Measurements from ENCODE around the gene LTN1. TPM values are rescaled to one million over a fixed set of nuclear protein-coding genes. Genes with fewer than 3 reads are reported as not detected.
"Not testable (repeated sequence)": the region's sequence is repeated elsewhere in the genome, so short reads cannot be mapped to it uniquely, and the experiment has no call there.

Gene LTN1
- total RNA-seq, 1 donor from 2014 or later: 27.0 TPM

DNA sequence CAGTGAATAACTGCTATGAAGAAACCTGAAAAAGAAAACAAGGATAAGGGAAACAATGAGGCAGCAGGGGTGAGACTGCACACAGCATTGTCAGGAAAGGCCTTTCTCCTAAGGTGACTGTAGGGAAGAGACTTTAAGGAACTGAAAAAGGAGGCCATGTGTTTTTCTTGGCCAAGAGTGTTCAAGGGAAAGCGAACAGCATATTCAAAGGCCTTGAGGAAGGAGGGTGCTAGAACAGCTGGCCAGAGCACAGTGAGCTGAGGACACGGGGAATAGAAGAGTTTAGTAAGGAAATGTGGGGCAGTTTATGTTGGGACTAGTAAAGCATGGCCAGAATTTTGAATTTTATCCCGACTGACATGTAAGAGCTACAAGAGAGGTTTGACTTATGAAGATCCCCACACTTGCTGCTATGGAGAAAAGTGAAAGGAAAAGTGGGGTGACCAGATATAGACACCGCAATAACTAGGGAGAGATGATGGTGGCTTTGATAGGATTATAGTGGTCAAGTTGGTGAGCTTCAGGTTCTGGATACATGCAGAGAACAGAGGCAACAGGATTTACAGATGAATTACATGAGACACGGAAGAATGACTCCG, 25.1 kb upstream of the LTN1 start:
- DNase-seq (ENCODE audit: low spot score, unreplicated experiment): no peak
- peaks cover 2% of the 10 kb centered on the region for H3K36me3 Mint-ChIP-seq (ENCODE audit: insufficient read depth)
- no peak overlapping the region for H3K27ac Mint-ChIP-seq
- no peak for TF ChIP-seq CTCF (IDR thresholded peaks at IDR 0.05; ENCODE audit: unreplicated experiment)
- H3K4me1 Mint-ChIP-seq (ENCODE audit: low read depth): peaks cover 7% of the 10 kb centered on the region
- no peaks in the 10 kb centered on the region for H3K9me3 Mint-ChIP-seq (ENCODE audit: low read depth)
- H3K27me3 Mint-ChIP-seq: no peaks in the 10 kb centered on the region
- H3K4me3 Mint-ChIP-seq (ENCODE audit: low read depth): peak overlapping the region; percentile 85

GRCh38 chr21:29011236-29011635, 18.6 kb upstream of the LTN1 start:
- not testable (repeated sequence) for H3K9me3 Mint-ChIP-seq (ENCODE audit: low read depth); H3K4me3 Mint-ChIP-seq (ENCODE audit: low read depth); H3K36me3 Mint-ChIP-seq (ENCODE audit: insufficient read depth)

DNA sequence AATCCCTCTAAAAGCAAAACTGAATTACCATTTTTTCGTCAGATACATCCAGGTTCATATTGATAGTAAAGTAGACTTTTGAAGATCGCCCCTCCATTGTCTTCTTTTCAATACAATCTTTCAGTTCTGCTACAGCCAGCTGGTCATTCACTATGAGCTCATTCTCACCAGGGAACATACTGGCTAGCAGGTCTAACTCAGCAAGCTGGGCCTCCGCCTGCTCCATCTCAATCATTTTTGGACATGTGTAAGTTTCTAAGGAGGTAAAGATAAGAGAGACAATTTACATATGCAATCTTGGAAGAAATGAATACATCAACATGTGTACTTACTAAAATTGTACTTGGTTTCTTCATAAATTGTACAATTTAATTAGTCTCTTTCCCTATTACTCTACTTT, 15.7 kb upstream of the LTN1 start:
- no peak for TF ChIP-seq CTCF (IDR thresholded peaks at IDR 0.05; ENCODE audit: unreplicated experiment)
- Mint-ChIP-seq H3K4me1 (ENCODE audit: low read depth) (no peaks in the 10 kb centered on the region), H3K4me3 (ENCODE audit: low read depth) (no peak overlapping the region), H3K27me3 (no peaks in the 10 kb centered on the region), H3K9me3 (ENCODE audit: low read depth) (no peaks in the 10 kb centered on the region), H3K27ac (no peak overlapping the region), H3K36me3 (ENCODE audit: insufficient read depth) (peaks cover 3% of the 10 kb centered on the region)
- no peak for DNase-seq (ENCODE audit: low spot score, unreplicated experiment)

More at GRCh38 chr21:29011236-29011635, 18.6 kb upstream of the LTN1 start:
- not testable (repeated sequence) for H3K27me3 Mint-ChIP-seq; H3K27ac Mint-ChIP-seq; H3K4me1 Mint-ChIP-seq (ENCODE audit: low read depth); DNase-seq (ENCODE audit: low spot score, unreplicated experiment)

DNA sequence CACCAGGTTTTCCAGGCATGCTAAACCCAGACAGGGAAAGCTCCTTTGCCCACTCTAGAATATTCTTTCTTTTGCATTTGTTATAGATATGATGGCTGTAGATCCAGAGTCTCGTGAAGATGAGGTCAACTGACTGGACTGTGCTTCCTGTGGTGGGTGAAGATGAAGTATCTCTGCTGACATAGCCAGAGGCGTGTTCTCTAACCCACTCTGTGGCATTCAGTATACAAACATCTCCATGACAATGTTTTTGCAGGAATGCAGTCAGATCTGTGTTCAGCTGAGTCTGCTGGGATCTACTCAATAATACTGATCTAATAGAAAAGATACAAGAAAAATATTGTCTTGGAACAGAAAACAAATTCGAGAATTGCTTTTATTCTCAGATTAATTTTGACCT, 15.1 kb upstream of the LTN1 start:
- H3K36me3 Mint-ChIP-seq (ENCODE audit: insufficient read depth): peaks cover 3% of the 10 kb centered on the region
- H3K27me3 Mint-ChIP-seq: no peaks in the 10 kb centered on the region
- no peak overlapping the region for H3K27ac Mint-ChIP-seq
- H3K4me1 Mint-ChIP-seq (ENCODE audit: low read depth): peaks cover 1% of the 10 kb centered on the region
- no peak for TF ChIP-seq CTCF (IDR thresholded peaks at IDR 0.05; ENCODE audit: unreplicated experiment)
- no peak overlapping the region for H3K4me3 Mint-ChIP-seq (ENCODE audit: low read depth)
- H3K9me3 Mint-ChIP-seq (ENCODE audit: low read depth): no peaks in the 10 kb centered on the region
- no peak for DNase-seq (ENCODE audit: low spot score, unreplicated experiment)

DNA sequence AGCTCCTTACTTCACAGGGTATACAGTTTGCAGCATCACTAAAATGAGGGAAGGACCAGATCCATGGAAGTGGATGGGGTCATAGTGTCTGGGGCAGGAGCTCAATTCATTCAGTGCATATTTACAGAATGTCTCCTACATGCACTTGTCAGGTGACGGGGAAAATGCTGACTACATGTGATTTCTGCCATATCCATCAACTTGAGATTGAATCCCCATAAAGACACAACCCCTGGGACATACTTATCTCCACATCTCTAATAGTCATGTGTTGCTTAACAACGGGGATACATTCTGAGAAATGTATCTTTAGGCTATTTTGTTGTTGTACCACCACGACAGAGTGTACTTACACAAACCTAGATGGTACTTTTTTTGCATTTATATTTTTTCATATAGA, 14.5 kb upstream of the LTN1 start:
- H3K4me3 Mint-ChIP-seq (ENCODE audit: low read depth): no peak overlapping the region
- no peak for TF ChIP-seq CTCF (IDR thresholded peaks at IDR 0.05; ENCODE audit: unreplicated experiment)
- no peaks in the 10 kb centered on the region for H3K9me3 Mint-ChIP-seq (ENCODE audit: low read depth)
- no peaks in the 10 kb centered on the region for H3K27me3 Mint-ChIP-seq
- no peaks in the 10 kb centered on the region for H3K36me3 Mint-ChIP-seq (ENCODE audit: insufficient read depth)
- DNase-seq (ENCODE audit: low spot score, unreplicated experiment): no peak
- peaks cover 5% of the 10 kb centered on the region for H3K4me1 Mint-ChIP-seq (ENCODE audit: low read depth)
- H3K27ac Mint-ChIP-seq: no peak overlapping the region

- no peaks in the 10 kb centered on the region for H3K36me3 Mint-ChIP-seq (ENCODE audit: insufficient read depth)
- H3K4me3 Mint-ChIP-seq (ENCODE audit: low read depth): no peak overlapping the region
- TF ChIP-seq CTCF (IDR thresholded peaks at IDR 0.05; ENCODE audit: unreplicated experiment): no peak
- H3K27me3 Mint-ChIP-seq: no peaks in the 10 kb centered on the region
- no peaks in the 10 kb centered on the region for H3K9me3 Mint-ChIP-seq (ENCODE audit: low read depth)
- H3K4me1 Mint-ChIP-seq (ENCODE audit: low read depth): peaks cover 5% of the 10 kb centered on the region
- no peak overlapping the region for H3K27ac Mint-ChIP-seq
- no peak for DNase-seq (ENCODE audit: low spot score, unreplicated experiment)
Measured at GRCh38 chr21:29005696-29006095, 13.0 kb upstream of the LTN1 start.
